GM19452 (cell line): ENCODE data around the gene EGLN2.
"Not testable (repeated sequence)": the region's sequence is repeated elsewhere in the genome, so short reads cannot be mapped to it uniquely, and the experiment has no call there.

Source experiments
- ATAC-seq: cut with Tn5 transposase; IDR thresholded peaks from one replicate; pipeline ENCODE4 v1.9.1; 2021; ENCODE audit not compliant: unreplicated experiment

Gene EGLN2

DNA sequence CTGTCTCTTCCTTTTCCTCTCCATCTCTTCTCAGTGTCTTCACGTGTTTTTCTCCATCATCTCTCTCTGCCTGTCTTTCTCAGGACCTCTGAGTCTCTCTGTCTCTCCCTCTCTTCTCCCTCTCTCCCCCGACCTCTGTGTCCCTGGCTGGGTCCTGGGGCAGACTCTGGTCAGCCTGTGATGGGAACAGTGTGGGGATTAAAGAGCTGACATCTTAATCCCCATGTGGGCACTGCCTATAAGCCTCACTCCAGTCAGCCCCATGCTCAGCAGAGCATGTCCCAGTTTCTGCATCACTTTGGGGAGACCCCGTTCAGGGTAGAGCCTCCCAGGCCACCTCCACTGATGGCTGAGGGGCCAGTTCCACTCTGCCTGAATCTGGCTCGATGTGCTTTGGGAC is 16.2 kb downstream of the EGLN2 start:
- ATAC-seq: no peak

DNA sequence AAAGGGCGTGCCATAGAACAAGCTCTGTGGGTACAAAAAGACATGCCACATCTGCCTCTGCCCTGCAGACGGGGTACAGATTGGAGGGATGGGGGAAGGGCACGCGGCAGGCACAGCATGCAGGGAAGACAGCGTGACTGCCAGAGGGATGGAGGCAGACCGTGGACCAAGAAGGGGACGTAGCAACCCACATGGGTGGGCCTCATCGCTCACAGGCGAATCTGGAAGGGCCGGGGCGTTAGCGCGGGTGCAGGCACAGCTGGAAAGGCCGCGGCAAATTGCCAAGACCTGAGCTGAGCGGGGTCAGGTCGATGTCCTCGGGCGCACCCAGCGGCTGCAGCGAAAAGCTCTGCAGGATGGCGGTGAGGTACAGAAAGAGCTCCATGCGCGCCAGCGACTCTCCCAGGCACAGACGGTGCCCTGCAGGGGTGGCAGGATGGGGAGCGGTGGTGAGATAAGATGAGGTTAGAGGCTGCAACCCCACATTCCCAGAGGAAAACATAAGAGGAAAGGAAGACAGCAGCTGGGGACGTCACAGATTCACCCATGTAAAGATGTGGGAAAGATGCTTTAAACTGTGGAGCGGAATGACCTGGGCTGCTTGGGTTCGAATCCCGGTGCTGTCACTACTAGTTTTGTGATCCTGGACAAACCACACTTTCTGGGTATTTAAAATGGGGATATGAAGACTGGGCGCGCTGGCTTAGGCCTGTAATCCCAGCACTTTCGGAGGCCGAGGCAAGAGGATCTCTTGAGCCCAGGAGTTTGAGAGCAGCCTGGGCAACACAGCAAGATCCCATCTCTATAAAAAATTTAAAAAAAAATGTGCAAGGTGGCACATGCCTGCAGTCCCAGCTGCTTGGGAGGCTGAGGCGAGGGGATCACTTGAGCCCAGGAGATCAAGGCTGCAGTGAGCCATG is 19.7 kb downstream of the EGLN2 start:
- peak; percentile 49 for ATAC-seq

DNA sequence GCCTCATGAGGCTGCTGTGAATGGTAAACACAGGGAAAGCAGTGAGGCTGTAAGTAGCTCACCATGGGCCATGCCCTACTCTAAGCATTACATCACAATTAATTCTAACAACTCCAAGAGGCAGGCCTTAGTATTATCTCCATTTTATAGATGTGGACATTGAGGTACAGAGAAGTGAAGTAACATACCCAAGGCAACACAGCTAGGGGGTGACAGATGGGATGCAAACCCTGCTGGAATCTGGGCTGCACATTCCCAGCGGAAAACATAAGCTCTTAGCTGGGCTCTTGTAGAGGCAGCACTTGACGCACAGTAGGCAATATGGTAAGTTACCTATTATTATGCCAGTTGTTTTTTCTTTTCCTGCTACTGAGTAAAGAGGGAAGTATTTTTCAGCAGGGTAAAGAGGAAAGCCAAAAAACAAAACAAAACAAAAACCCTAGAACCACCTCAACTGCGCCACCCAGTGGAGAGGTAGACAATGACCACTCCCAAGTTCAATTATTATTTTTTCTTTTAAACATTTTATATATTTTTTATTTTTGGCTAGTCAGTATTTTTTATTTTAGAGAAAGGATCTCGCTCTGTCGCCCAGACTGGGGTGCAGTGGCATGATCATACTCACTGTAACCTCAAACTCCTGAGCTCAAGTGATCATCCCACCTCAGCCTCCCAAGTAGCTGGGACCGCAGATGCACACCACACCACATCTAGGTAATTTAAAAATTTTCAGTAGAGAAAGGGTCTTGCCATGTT is 20.7 kb downstream of the EGLN2 start:
- not testable (repeated sequence) for ATAC-seq

DNA sequence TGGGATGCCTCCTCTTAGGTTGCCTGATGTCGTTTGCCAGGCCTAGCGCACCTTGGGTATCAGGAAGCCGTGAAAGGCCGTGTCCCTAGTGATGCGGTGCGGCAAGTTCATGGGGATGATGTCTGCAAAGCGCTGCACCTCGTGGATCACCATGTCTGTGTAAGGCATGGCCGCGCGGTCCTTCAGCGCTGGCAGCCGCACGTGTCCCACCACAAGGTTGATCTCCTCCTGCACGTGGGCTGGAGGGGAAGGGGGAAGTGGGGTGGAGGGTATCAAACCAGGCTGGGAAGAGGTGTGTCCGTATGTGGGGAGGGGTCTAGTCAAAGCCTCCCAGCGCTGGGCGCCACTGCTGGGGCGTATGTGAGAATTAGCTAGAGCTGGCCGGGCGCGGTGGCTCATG is 23.2 kb downstream of the EGLN2 start:
- no peak for ATAC-seq

DNA sequence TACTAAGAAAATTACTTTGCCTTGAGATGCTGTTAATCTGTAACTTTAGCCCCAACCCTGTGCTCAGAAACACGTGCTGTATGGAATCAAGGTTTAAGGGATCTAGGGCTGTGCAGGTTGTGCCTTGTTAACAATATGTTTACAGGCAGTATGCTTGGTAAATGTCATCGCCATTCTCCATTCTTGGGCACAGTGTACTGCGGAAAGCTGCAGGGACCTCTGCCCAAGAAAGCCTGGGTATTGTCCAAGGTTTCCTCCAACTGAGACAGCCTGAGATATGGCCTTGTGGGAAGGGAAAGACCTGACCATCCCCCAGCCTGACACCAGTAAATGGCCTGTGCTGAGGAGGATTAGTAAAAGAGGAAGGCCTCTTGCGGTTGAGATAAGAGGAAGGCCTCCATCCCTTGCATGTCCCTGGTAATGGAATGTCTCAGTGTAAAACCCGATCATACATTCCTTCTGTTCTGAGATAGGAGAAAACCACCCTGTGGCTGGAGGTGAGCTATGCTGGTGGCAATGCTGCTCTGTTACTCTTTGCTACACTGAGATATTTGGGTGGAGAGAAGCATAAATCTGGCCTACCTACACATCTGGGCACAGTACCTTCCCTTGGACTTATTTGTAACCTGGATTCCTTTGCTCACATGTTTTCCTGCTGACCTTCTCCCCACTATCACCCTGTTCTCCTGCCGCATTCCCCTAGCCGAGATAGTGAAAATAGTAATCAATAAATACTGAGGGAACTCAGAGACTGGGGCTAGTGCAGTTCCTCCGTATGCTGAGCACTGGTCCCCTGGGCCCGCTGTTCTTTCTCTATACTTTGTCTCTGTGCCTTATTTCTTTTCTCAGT is 23.9 kb downstream of the EGLN2 start:
- ATAC-seq: not testable (repeated sequence)

DNA sequence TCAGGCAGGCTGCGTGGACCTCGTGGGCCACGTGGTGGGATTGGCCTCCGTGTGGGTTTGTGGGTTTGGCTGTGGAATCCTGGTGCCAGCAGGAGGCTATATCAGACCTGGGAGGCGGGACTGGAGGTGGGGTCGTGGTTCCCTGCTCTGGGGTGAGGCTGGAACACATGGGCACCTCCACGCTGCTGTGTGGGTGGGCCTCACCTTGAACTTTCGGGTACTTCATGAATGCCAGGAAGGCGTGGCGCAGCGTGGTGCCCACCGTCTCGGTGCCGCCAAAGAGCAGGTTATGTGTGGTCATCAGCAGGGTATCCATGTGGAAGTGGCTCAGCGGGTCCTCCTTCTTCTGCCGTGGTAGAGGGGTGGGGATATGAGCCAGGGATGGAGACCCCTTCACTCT is 25.9 kb downstream of the EGLN2 start:
- ATAC-seq: not testable (repeated sequence)

DNA sequence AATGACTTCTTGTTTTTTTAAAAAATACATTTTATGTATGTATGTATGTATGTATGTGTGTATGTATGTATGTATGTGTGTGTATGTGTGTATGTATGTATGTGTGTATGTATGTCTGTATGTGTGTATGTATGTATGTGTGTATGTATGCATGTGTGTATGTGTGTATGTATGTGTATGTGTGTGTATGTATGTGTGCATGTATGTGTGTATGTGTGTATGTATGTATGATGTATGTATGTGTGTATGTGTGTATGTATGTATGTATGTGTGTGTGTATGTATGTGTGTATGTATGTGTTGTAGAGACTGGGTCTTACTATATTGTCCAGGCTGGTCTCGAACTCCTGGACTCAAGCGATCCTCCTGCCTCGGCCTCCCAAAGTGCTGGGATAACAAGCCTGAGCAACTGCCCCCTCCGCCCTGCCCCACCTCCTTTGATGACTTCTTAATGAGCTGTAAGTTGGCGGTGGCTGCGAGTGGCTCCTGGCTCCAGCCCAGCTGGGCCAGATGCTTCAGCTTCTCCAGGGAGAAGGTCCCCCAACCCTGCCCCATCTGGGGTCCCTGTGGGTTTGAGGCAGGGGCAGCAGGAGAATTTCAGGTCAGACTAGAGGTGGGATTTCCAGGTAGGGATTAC is 26.6 kb downstream of the EGLN2 start:
- not testable (repeated sequence) for ATAC-seq

DNA sequence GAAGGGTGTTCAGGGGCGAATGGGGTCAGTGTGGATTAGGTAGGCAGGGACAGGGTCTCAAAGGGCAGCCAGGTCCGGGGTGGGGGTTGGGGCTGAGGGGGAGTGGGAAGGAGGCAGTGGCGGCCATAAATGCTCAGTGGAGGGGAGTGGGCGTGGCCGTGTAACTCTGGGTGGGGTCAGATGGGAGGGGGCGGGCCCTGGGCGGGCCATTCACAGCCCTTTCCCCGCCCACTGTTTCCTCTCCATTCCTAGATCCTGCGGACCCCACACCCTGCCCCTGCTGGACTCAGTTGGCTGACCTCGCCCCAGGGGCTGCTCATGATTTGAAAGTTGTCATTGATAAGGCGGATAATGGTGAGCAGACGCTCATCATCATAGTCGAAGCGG is 27.3 kb downstream of the EGLN2 start:
- not testable (repeated sequence) for ATAC-seq

DNA sequence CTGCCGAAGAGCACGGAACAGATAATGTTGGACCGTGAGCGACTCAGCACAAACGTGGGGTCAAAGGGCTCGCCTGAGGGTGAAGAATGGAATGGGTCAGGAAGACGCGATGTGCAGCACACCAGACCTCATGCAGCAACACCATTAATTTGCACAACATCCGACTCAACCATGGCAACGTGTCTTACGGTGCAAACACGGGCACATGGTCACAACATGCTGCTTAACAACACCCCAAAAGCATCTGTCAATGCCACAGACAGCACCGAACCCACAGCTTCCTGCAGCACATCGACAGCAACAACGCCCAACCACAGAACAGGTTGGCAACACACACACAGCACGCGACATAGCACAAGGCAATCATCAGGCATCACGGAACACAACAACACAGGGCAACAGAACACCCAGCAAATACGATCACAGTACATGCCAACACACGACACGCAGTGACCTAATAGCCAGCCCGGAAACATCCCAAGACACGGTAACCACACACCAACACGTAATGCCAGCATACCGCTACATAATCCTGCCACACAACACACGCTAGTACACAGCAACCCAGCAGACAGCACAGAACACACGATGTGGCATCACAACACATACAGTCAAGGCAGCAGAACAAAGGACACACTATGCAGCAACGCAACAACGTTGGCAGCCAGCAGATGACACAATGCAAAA is 27.9 kb downstream of the EGLN2 start:
- ATAC-seq: not testable (repeated sequence)

DNA sequence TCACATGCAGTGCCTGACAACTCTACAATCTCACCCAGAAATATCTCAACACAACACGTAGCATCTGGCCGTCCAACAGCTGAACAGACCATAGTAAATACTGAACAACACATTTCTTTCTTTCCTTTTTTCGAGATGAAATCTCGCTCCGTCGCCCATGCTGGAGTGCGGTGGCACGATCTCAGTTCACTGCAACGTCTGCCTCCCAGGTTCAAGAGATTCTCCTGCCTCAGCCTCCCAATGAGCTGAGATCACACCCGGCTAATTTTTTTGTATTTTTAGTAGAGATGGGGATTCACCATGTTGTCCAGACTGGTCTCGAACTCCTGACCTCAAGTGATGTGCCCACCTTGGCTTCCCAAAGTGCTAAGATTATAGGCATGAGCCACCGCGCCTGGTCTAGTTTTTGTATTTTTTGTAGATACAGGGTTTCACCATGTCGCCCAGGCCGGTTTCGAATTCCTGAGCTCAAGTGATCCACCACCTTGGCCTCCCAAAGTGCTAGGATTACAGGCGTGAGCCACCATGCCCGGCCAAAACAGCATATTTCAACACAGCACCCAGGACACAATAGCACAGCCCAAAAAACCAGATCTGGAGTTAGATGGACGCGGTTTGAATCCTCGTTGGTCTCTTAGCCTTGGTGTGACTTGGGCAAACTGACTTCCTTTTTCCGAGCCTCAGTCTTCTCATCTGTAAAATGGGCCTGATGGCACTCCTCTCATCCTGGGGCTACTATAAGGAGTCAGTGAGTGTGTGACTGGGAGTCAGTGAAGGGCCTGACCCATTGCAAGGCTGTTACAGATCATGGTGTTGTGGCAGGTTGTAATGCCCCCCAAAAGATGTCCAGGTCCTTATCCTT is 28.6 kb downstream of the EGLN2 start:
- ATAC-seq: no peak

DNA sequence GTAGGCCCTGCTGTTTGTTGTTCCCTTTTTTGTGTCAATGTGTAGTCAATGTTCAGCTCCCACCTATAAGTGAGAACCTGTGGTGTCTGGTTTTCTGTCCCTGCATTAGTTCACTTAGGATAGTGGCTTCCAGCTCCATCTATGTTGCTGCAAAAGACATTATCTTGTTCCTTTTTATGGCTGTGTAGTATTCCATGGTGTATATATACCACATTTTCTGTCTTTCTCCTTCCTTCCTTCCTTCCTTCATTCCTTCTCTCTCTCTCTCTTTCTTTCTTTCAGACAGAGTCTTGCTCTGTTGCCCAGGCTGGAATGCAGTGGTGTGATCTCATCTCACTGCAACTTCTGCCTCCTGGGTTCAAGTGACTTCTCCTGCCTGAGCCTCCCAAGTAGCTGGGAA is 30.2 kb downstream of the EGLN2 start:
- ATAC-seq: no peak

DNA sequence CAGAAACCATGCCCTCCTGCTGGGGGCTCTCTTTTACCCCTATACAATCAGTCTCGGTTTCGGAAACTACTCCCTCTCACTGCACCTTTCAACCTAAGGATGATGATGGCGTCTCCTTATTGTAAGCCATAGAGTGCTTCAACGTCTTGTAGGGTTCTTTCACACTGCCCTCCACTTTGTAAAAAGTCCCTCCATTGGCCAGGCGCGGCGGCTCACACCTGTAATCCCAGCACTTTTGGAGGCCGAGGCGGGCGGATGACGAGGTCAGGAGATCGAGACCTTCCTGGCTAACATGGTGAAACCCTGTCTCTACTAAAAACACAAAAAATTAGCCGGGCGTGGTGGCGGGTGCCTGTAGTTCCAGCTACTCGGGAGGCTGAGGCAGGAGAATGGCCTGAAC is 31.8 kb downstream of the EGLN2 start:
- ATAC-seq: not testable (repeated sequence)

DNA sequence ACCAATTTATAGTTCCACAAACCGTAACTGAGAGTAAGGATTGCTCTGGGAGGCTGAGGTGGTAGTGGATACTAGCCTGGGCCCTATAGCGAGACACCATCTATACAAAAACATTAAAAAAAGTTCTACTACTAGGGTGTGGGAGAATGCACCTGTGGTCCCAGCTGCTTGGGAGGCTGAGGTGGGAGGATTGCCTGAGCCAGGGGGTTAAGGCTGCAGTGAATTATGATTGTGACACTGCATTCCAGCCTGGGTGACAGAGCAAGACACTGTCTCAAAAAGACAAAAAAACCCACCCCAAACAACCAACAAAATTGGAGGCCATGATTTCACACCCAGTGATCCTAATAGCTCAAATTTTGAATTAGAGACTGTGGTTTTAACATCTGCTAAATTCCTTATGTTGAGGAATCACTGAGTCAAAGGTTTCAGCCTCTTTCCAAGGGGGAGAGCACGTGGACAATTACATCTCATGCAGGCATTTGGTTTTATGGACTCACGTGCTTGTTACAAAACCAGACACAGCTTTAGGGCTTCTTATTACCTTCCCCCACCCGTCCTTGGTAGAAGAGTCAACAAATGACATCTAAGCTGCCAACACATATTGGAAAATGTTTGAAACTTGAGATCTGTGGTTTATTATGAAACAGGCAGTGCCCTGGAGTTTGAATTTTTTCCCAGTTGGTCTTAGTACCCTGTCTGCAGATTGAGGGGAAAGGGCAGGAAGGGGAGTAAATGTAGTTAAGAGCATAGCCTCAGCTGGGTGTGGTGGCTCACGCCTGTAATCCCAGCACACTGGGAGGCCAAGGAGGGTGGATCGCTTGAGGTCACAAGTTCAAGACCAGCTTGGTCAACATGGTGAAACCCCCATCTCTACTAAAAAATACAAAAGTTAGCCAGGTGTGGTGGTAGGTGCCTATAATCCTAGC is 32.8 kb downstream of the EGLN2 start:
- no peak for ATAC-seq

DNA sequence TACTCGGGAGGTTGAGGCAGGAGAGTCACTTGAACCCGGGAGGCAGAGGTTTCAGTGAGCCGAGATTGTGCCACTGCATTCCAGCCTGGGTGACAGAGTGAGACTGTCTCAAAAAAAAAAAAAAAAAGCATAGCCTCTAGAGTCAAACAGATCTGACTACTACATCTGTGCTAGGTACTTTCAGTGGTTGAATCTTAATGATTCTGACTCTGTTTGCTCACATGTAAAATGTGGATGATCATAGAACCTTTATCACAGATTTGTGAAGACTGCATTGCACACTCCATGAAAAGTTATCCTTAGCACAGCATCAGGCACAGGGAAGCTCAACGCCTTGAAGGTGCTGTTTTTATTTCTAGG is 33.4 kb downstream of the EGLN2 start:
- not testable (repeated sequence) for ATAC-seq

DNA sequence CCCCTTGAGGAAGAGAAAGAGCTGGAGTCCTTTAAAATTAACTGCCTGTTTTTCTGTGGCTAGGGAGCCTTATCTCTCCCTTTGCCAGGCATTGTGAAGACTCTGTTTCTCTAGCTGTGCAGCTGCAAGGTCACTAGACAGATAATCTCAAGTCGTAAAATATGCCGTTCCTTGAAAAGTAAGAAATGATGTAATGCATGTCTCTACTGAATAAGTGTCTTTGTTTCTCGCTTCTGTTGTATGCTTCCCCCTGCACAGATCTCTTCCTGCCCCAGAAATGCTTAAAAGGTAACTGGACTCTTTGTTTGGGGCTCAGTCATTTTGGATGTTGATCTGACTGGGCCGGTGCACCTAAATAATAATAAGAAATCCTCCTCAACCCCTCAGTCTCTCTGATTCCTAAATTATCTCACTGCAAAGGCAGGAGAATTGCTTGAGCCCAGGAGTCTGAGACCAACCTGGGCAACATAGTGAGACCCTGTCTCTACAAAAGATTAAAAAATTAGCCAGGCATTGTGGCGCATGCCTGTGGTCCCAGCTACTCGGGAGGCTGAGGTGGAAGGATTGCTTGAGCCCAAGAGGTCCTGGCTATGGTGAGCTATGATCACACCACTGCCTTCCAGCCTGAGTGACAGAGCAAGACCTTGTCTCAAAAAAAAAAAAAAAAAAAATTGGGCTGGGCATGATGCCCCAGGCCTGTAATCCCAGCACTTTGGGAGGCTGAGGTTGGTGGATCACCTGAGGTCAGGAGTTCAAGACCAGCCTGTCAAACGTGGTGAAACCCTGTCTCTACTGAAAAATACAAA is 34.9 kb downstream of the EGLN2 start:
- not testable (repeated sequence) for ATAC-seq

DNA sequence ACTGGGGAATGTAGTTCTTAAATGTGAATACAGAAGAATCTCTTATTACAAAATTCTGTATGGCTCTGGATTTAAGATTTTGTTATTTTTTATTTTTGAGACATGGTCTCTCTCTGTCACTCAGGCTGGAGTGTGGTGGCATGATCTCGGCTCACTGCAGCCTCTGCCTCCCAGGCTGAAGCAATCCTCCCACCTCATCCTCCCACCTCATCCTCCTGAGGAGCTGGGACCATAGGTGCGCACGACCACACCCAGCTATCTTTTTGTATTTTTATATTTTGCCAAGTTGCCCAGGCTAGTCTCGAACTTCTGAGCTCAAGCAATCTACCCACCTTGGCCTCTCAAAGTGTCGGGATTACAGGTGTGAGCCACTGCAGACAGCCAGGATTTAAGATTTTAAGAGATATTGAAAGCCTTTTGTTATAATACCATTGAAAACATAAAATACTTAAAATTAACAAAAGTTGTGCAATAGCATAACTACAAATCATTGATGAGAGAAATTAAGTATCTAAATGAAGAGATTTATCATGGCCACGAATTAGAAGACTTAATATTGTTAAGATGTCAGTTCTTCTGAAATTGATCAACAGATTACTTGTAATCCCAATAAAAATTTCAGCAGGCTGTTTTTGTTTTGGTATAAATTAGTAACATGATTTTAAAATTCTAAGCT is 37.9 kb downstream of the EGLN2 start:
- no peak for ATAC-seq

DNA sequence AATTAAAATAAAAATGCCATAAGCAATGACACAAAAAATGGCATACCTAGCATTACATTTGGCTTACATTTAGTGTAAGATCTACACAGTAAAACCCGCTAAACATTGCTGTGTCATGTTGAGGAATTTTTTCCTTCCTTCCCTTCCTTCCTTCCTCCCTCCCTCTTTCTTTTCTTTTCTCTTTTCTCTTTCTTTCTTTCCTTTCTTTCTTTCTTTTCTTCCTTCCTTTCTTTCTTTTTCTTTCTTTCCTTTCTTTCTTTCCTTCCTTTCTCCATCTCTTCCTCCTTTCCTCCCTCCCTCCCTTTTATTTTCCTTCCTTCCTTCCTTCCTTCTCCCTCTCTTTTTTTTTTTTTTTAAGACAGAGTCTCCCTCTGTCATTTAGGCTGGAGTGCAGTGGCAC is 39.5 kb downstream of the EGLN2 start:
- not testable (repeated sequence) for ATAC-seq
